Cardiac muscle cell (in vitro differentiated cells and primary cell): ENCODE measurements around the gene ACOX3. TPM values are rescaled to one million over a fixed set of nuclear protein-coding genes. Genes with fewer than 3 reads are reported as not detected.

Experiments used
- DNase-seq, 2 donors: peaks; one replicate each; pipeline versions ENCODE4 v3.0.0 to v3.0.0-alpha.2; 2010 to 2017; ENCODE audit warnings: low read depth in 1 of 2, low spot score in 1 of 2
- H3K27ac ChIP-seq: fragments of 200-600 bp; sonication (generic); 2 replicates; pipeline ENCODE4 v1.5.1; 2016
- H3K27me3 ChIP-seq: fragments of 200-600 bp; sonication (generic); 2 replicates; pipeline ENCODE4 v1.6.0; 2016; ENCODE audit warnings: control low read depth
- H3K36me3 ChIP-seq: fragments of 200-600 bp; sonication (generic); 2 replicates; pipeline ENCODE4 v1.5.1; 2016; ENCODE audit warnings: control low read depth
- H3K4me1 ChIP-seq: fragments of 200-600 bp; sonication (generic); 2 replicates; pipeline ENCODE4 v1.8.1; 2017; ENCODE audit warnings: low read depth, mild to moderate bottlenecking, mixed run types
- H3K4me3 ChIP-seq: fragments of 200-600 bp; sonication (generic); 2 replicates; pipeline ENCODE4 v1.5.1; 2016; ENCODE audit warnings: mild to moderate bottlenecking
- H3K9me3 ChIP-seq: fragments of 200-600 bp; sonication (generic); 2 replicates; pipeline ENCODE4 v1.5.1; 2017; ENCODE audit warnings: low read depth, mild to moderate bottlenecking, control low read depth
- polyA plus RNA-seq: library from polyadenylated mRNA; unstranded; fragments of >200 nt; fragmentation: Nextera tagmentation; extraction: Ambion mirVana; gene quantifications from 2 replicates; pipeline ENCODE4 v1.2.1, GENCODE V29; 2016
- total RNA-seq: library from RNA; depleted of rRNA; stranded (reverse); fragments of >200 nt; gene quantifications from 2 replicates; pipeline ENCODE4 v1.2.3, GENCODE V29; 2016
- TF ChIP-seq, protein P1 (sequence below): IDR thresholded peaks from 2 replicates; pipeline ENCODE4 v1.5.1; 2012; ENCODE audit warnings: low read depth, mild to moderate bottlenecking, low read length

ACOX3 gene
- total and polyA plus RNA-seq, 2 experiments from 2014 or later, result 19.1 to 38.7 TPM

GRCh38 chr4:8364848-8365350, 75.6 kb downstream of the ACOX3 start:
- Histone ChIP-seq H3K4me3 (no peak overlapping the region), H3K4me1 (no peaks in the 10 kb centered on the region), H3K27ac (no peak overlapping the region), H3K9me3 (no peaks in the 10 kb centered on the region), H3K36me3 (no peaks in the 10 kb centered on the region), H3K27me3 (no peaks in the 10 kb centered on the region)
- DNase-seq, result no peak
- TF ChIP-seq, protein P1, sequence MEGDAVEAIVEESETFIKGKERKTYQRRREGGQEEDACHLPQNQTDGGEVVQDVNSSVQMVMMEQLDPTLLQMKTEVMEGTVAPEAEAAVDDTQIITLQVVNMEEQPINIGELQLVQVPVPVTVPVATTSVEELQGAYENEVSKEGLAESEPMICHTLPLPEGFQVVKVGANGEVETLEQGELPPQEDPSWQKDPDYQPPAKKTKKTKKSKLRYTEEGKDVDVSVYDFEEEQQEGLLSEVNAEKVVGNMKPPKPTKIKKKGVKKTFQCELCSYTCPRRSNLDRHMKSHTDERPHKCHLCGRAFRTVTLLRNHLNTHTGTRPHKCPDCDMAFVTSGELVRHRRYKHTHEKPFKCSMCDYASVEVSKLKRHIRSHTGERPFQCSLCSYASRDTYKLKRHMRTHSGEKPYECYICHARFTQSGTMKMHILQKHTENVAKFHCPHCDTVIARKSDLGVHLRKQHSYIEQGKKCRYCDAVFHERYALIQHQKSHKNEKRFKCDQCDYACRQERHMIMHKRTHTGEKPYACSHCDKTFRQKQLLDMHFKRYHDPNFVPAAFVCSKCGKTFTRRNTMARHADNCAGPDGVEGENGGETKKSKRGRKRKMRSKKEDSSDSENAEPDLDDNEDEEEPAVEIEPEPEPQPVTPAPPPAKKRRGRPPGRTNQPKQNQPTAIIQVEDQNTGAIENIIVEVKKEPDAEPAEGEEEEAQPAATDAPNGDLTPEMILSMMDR, result no peak

GRCh38 chr4:8364141-8364540, 76.4 kb downstream of the ACOX3 start:
- Histone ChIP-seq H3K4me1 (no peaks in the 10 kb centered on the region), H3K36me3 (no peaks in the 10 kb centered on the region), H3K4me3 (no peak overlapping the region), H3K27ac (no peak overlapping the region), H3K27me3 (no peaks in the 10 kb centered on the region), H3K9me3 (no peaks in the 10 kb centered on the region)
- DNase-seq, result no peak
- TF ChIP-seq, protein P1, result no peak

DNA sequence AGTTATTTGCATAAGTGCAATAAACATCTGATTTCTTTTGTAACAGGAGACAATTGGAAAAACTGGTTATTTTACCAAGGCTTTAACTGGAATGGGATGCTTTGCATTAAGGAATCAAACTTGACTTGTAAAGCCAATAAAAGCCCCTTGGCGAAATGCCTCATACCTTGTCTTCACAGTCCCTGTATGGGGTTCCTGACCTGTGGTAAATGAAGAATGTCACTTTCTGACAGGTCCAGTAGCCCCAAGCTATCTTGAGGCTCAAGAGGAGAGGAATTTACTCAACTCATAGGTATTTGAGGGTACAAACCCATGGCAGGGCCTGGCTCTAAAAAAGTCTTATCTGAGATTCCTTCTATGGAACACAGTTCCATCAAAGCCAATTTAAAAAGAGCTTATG, 78.0 kb downstream of the ACOX3 start:
- Histone ChIP-seq H3K27ac (no peak overlapping the region), H3K4me1 (no peaks in the 10 kb centered on the region), H3K9me3 (no peaks in the 10 kb centered on the region), H3K4me3 (no peak overlapping the region), H3K27me3 (no peaks in the 10 kb centered on the region), H3K36me3 (no peaks in the 10 kb centered on the region)
- DNase-seq, result no peak
- TF ChIP-seq, protein P1, result no peak

- Histone ChIP-seq H3K4me3 (no peak overlapping the region), H3K27ac (no peak overlapping the region), H3K36me3 (no peaks in the 10 kb centered on the region), H3K27me3 (no peaks in the 10 kb centered on the region), H3K4me1 (no peaks in the 10 kb centered on the region), H3K9me3 (no peaks in the 10 kb centered on the region)
- TF ChIP-seq, protein P1, result no peak
- DNase-seq, result no peak
Observed at GRCh38 chr4:8359193-8359592, 81.3 kb downstream of the ACOX3 start.

GRCh38 chr4:8356856-8357255, 83.7 kb downstream of the ACOX3 start:
- Histone ChIP-seq H3K27me3 (no peaks in the 10 kb centered on the region), H3K9me3 (no peaks in the 10 kb centered on the region), H3K36me3 (no peaks in the 10 kb centered on the region), H3K27ac (no peak overlapping the region), H3K4me1 (no peaks in the 10 kb centered on the region), H3K4me3 (no peak overlapping the region)
- TF ChIP-seq, protein P1, result no peak
- no peak for DNase-seq
